ENCODE measurements around the gene TMEM132D.

The TMEM132D gene

GRCh38 chr12:129819391-129819790 is 84.4 kb downstream of the TMEM132D start:
- no peak for FAIRE-seq

GRCh38 chr12:129815846-129816245 is 88.0 kb downstream of the TMEM132D start:
- no peak for FAIRE-seq

DNA sequence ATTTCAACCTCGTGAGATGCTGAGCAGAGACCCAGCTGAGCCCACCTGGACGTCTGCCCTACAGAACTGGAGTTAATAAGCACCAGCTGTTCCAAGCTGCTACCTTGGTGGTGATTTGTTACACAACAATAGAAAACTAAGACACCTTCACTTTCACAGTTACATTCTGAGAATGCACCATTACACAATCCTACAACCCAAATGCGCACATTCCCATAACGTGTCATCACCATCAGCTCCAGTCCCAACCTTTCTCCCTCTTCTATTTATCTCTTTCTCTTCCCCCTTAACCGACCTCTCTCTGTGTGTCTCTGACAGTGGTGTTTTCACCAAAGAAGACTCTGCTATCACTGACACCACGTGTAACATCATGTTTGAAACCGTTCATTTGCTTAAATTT is 91.9 kb downstream of the TMEM132D start:
- FAIRE-seq, result no peak

GRCh38 chr12:129807136-129807535 is 96.7 kb downstream of the TMEM132D start:
- no peak for FAIRE-seq

DNA sequence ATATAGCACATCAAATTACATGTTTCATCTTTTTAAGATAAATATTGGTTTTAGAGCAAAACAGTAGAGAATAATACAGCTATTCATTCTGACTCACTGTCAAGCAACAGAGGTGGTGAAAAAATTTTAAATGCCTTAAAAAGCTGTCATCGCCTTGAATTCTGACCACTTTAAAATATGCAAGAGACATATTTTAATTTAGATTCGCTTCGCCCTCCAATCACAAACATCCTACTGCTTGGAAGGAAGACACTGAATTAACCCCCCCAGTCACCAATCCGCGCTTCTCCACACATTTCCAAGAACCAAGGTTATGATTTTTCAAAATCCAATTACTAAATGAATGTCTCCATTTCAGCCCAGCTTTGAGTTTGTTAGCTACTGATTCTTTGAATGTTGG is 112.4 kb downstream of the TMEM132D start:
- FAIRE-seq, result no peak

GRCh38 chr12:129790930-129791329 is 112.9 kb downstream of the TMEM132D start:
- no peak for FAIRE-seq

GRCh38 chr12:129790331-129790730 is 113.5 kb downstream of the TMEM132D start:
- FAIRE-seq, result no peak

GRCh38 chr12:129789921-129790320 is 113.9 kb downstream of the TMEM132D start:
- no peak for FAIRE-seq

DNA sequence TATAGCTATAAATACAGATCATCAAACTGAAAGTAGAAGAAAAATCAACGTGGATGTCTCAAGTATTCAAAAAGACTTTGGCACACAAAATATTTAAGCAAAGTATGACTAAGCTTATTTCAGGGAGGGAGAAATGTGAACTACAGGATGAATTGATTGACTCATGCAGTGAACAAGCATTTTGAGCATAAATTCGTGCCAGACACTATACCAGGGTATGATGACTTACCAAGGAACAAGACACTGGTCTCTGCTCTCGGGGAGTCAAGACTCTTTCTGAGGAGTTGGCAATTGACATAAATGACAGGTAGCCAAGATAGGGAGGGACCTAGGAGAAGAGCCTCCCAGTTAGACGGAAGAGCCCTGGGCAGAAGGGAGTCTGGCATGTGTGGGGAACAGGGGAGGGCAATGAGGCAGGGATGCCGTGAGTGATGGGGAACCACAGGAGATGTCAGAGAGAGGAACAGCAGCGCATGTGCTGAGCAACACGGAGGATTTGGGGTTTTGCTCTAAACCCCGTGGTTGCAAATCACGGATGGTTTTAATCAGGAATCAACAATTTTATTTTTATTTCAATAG is 115.2 kb downstream of the TMEM132D start:
- no peak for FAIRE-seq

DNA sequence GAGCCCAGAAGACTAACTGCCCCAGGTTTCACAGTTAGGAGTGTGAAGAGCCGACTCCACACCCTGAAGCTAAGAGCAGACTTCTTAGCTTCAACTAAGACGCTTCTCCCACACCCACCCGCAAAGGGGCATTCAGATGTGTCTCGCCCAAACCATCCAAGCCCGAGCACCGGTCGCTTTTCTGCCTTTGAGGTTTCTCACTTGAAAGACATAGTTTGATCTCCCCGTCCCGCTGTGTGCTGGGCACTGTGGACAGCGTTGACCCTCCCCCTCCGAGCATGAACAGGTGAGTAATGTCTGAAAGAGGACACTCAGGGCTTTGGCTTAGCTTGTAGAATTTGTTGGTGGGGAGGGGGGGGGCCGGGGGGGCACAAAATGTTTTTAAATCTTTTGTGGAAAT is 123.8 kb downstream of the TMEM132D start:
- FAIRE-seq, result no peak

- no peak for FAIRE-seq
Measured at GRCh38 chr12:129779033-129779432, 124.8 kb downstream of the TMEM132D start.

DNA sequence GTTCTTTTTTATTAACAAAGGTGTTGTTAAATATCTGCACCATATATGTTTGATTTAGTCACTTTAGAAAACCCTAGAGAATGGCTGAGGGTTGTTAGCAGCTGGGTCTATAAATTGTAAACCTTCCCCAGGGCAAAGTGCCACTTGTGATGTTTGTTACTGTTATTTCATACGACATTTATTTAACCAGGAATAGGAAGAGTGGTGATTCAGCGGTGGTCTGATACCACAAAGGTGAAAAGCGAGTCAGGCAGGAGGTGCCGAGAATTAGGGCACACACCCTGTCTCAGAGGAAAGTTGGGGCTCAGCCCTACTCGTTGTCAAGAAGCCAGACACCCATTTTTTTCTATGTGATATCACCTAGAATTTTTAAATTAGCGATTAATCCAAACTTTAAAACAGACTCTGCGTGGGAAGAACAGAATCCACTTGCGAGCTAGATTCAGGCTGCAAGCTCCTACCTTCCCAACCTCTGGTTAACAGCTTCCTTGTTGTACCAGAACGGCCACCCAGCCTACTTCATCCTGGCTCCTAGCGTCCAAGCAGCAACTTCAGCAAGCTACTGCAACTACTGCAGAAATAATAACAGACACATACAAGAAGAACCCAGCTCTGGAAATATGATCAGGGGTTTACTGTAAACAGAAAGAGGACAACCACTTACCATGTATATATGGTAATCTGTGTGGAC is 126.7 kb downstream of the TMEM132D start:
- FAIRE-seq, result no peak

DNA sequence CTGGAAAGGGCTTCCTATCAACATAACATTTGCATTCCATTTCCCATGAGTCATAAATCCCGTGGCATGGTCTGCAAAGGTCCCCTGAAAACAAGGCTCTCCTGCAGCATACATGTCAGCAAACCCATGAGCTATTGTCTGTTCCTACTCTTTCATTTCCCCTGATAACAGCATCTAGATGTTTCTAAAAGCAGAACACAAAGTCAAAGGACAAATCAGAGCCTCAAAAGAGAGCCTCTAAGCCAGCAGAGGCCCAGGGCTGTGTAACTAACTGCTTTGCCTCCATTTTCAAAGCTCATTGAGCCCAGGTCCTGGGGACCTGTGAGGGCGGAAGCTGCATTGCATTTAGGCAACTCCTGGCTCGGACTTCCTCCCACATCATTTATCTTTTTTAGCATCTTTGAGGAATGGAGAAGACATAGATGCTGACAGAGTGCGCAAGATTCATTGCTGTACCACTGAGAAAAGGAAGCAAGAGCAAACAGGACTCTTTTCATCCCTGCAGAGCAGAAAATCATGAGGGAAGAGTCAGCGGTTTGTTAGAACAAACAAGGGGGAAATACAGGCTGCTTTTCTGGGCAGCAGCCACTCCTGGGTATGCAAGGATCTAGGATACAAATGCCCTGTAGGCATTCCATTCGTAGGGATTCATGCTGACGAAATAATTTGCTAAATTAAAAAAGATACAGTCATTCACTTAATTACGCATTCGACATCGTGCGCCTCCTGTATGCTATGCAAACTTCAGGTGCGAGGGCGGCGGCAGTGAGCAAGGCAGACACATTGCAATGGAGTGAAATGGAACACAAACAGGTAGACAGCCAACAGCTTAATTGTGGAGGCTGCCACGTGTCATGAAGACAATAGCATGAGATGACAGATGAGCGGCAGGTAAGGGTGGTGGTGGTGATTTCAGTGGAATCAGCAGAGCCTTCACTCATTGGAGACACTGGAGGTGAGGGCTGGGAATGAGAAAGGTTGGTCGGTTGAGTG is 131.0 kb downstream of the TMEM132D start:
- FAIRE-seq, result no peak

- no peak for FAIRE-seq
Measured at GRCh38 chr12:129771238-129771637, 132.6 kb downstream of the TMEM132D start.

- FAIRE-seq, result no peak
Measured at GRCh38 chr12:129765719-129766118, 138.1 kb downstream of the TMEM132D start.

DNA sequence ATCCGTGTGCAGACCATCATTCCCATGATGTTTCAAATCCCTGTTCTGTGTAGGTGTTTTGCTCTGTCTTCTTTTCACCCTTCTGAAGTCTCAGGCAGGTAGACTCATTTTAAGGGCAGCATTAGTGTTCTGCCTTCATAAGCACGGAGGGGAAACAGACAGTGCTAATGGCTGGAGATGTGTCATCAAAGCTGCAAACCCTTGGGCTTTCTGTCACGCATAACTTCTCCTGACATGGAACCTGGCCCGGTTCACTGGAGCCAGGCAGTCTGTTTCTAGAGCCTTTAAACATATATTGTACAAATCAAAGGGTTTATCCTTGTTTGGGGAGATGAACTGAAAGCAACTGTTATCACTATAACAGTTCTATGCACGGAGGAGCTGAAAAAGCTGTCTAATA is 141.4 kb downstream of the TMEM132D start:
- FAIRE-seq, result no peak

DNA sequence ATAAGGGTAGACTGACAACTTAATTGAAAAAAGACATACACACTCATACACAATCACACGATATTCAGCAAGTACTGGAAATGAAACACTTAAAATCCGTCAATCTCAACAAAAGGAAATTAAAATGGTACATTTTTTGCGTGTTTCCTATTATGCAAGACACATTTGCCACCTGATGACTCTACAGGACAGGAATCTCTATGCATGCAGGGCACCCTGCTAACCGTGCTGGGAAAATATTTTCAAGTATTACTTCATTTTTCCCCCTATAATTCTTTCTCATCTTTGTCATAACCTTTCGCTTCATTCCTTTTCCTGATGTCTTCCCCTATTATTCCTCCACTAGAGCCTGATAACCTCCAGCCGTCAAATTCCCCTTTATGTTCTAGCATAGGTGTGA is 150.2 kb downstream of the TMEM132D start:
- no peak for FAIRE-seq

DNA sequence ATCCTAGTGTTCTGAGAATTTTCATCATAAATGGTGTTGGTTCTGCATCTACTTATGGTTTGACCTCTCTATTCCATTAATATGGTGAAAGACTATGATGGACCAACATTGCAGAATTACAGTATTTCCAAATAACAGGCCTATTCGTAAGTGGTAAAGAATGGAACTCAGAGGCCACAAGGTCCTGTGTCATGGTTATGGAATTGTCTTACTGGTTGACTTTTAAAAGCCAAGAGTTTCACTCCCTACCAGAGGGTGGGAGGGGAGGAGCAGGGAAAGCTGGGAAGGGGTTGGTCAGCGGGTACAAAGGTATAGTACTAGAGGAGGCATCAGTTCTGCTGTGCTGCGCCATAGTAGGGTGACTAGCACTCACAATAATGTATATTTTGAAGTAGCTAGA is 153.4 kb downstream of the TMEM132D start:
- no peak for FAIRE-seq

DNA sequence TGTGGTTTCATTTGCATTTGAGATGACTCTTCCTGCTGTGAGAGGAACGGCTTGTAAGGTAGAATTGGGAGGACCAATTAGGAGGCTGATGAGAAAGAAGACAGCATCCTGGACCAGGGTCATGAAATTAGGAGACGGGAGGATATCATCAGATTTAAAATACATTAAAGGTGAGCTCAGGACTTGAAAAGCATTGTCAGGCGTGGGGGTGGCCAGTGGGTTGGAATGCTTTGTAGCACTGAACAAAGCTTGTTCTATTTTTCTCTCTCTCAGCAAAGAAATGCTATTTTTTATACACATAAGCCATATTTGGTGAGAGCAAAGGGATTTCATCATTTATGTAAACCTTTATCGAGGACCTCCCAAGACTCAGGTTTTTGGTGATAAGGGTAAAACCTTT is 157.5 kb downstream of the TMEM132D start:
- FAIRE-seq, result no peak

GRCh38 chr12:129729170-129729569 is 174.7 kb downstream of the TMEM132D start:
- FAIRE-seq, result no peak

- no peak for FAIRE-seq
Measured at GRCh38 chr12:129727100-129727499, 176.7 kb downstream of the TMEM132D start.

- FAIRE-seq, result no peak
Measured at GRCh38 chr12:129723260-129723659, 180.6 kb downstream of the TMEM132D start.

DNA sequence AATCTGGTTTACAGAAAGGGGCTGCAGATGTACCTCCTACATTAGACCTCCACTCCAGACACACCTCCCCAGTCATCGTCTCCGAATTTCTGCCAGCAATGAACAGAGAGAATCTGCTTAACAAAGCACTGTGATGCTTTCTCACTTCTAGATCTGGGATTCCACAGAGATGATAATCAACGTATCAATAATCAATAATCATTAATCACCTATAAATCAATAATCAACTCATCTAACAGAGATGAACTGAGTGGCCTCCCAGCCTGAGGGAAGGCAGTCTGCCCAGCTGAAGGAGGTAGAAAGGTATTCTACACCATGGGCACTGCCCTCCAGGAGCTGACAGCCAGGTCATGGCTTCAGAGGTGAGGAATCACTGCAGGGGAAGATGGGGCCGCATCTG is 183.2 kb downstream of the TMEM132D start:
- no peak for FAIRE-seq

GRCh38 chr12:129719416-129719815 is 184.4 kb downstream of the TMEM132D start:
- FAIRE-seq, result no peak
